Renal cortex interstitium (tissue), 11 donors: ENCODE results near the gene MFSD6. TPM values are rescaled to one million over a fixed set of nuclear protein-coding genes. Genes with fewer than 3 reads are reported as not detected.
"Not testable (repeated sequence)": the region's sequence is repeated elsewhere in the genome, so short reads cannot be mapped to it uniquely, and the experiment has no call there.

Source experiments
- DNase-seq, 11 donors: peaks; one replicate each; pipeline ENCODE4 v3.0.0-alpha.2; 2013; ENCODE audit warnings: low read depth in 9 of 11, low spot score in 4 of 11; ENCODE audit errors: extremely low read depth in 1 of 11
- polyA plus RNA-seq, 3 donors: library from polyadenylated mRNA; unstranded; fragments of 120-200 nt; gene quantifications; one replicate each; pipeline ENCODE4 v1.2.1, GENCODE V29; 2013; ENCODE audit not compliant: insufficient read length in 3 of 3

Gene MFSD6
- polyA plus RNA-seq, 3 donors = 12.5 to 14.8 (median 13.5) TPM

GRCh38 chr2:190452433-190452832, 44.3 kb downstream of the MFSD6 start:
- no peak for DNase-seq

DNA sequence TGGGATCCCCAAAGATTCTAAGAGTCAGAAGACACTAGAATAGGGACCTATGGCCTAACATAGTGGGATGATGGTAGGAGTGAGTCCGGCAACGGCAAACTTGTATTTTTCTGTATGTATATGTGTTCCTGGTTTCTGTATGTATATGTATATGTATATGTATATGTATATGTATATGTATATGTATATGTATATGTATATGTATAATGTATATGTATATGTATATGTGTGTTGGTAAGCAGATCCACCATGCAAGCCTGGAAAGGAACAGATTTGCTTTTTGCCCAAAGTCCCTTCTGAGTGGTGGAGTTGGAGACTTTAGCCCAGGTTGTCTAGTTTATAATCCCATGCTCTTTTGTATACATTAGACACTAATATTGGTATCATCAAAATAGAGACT, 46.6 kb downstream of the MFSD6 start:
- DNase-seq = no peak

- DNase-seq = no peak
Observed at GRCh38 chr2:190455358-190456095, 47.4 kb downstream of the MFSD6 start.

DNA sequence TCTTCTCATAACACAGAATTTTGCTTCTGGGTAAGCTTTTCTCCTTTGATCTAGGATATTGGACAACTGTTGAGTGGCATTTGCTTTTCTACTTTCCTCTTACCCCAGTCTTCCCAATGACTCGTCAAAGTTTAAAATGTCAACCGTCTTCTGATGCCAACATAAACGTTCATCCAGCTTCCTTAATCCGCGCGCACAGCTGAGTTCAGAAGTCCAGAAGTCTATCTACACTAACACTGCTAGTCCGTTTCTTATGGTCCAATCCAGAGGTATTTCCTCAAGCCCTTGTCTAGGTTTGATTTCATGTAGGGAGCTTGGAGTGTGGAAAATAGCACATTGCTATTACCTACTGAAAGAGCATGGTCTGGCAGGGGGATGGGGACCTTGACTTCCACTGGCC, 48.7 kb downstream of the MFSD6 start:
- no peak for DNase-seq

- no peak for DNase-seq
Observed at GRCh38 chr2:190457256-190457655, 49.1 kb downstream of the MFSD6 start.

DNA sequence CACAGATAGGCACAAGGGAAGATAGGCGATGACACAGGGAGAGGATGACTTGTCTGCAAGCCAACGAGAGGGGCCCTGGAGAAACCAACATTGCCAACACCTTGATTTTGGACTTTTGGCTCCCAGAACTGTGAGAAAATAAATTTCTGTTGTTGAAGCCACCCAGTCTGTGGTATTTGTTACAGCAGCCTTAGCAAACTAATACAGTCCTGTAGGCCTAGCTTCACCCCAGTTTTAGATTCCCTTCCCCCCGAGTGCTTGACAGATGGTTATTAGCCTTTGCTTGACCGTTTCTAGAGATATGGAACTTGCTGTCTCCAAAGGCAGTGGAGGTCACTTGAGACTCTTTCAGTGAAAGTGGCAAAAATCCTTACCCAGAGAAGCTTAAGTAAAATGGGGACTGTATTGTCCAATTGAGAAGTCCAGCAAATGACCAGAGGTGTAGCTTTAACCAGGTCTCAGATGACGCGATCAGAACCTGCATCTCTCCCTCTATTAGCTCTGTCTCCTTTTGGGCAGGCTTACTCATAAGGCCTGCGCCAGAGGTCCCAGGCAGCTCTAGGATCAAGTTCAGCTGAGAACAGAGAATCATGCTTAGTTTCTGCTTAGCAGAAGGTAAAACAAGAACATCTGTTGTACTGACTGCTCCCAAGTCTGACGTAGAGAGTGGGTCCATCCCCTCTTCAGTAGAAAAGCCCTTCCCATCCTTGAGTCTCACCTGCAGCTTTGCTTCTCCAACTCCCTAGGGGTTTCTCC, 50.4 kb downstream of the MFSD6 start:
- no peak for DNase-seq

DNA sequence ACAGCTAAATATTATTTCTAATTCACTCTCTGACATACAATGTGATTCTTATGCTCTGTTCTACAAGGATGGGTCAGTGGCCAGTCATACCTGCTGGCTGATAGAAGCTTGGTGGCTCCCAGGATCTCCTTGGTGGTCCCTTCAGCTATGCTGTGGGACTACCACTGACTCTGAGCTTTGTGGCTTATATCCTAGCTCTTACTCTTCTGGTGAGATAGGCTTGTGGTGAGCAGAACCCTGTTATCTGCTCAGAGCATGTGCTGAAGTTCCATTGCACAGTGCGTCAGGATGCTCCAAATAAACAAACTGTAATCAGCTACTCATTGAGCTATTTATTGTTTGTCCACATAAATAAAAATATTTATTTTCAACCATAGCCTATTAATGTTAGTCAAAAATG, 51.7 kb downstream of the MFSD6 start:
- no peak for DNase-seq

GRCh38 chr2:190460487-190460886, 52.3 kb downstream of the MFSD6 start:
- DNase-seq = no peak

- no peak for DNase-seq
Observed at GRCh38 chr2:190462181-190462580, 54.0 kb downstream of the MFSD6 start.

DNA sequence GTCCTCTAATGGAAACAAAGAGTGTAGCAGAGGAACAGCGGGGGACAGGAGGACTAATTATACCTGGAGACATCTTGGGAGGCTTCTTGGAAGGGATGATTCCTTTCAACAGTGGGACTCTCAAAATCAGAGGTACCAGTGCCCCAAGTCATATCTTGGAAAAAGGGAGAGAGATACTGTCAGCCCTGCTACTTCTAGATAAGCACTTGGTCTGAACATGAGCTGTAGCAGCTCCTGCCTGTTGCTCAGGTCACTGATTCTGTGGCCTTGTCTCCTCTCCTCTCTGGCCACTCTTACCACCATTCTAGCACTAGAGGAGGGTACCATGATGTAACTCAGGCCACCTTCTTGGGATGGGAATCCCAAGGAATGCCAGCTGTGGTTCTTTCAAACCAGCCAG, 54.5 kb downstream of the MFSD6 start:
- no peak for DNase-seq

- no peak for DNase-seq
Observed at GRCh38 chr2:190465060-190465459, 56.9 kb downstream of the MFSD6 start.

DNA sequence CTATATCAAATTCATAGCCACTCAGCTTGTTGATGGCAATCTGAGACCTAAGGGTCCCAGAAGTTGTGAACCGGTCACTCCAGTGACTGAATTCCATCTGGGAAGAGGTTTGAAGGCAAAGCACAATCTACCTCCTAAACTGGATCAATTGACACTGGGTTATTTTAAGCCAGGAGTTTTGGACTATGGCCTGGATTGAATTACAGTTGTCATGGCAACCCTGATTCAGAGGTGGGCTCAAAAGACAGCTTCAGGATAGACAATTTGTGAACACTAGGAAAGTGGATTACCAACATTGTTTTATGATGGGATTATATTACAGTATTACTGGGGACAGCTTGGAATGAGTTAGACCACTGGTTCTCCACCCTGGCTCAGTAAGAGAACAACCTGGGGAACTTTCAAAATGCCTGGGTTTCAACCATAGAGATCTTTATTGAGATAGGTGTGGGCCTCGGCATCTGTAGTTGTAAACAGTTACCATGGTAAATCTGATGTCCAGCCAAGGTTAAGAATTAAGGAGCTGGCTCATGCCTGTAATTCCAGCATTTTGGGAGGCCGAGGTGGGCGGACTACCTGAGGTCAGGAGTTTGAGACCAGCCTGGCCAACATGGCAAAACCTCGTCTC, 58.8 kb downstream of the MFSD6 start:
- no peak for DNase-seq

DNA sequence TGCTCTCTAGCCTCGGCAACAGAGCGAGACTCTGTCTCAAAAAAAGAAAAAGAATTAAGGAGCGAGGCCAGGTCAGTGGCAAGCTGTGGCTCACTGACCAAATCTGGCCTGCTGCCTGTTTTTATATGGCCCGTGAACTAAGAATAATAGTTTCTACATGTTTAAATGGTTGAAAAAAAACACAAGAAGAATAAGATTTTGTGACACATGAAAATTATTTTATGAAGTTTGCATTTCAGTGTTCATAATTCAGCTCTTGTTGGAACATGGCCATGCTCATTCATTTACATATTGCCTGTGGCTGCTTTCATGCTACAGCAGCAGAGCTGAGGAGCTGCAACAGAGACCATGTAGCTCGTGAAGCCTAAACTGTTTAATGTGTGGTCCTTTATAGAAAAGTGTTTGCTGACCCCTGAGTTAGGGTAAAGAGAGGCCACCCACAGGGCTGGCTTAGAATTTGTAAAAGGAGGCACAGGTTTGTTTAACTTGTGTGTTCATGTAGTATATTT, 59.5 kb downstream of the MFSD6 start:
- peak in 5 of 11 donors; percentile 44 to 65 (median 59) for DNase-seq

- DNase-seq = not testable (repeated sequence)
Observed at GRCh38 chr2:190468354-190468753, 60.2 kb downstream of the MFSD6 start.

DNA sequence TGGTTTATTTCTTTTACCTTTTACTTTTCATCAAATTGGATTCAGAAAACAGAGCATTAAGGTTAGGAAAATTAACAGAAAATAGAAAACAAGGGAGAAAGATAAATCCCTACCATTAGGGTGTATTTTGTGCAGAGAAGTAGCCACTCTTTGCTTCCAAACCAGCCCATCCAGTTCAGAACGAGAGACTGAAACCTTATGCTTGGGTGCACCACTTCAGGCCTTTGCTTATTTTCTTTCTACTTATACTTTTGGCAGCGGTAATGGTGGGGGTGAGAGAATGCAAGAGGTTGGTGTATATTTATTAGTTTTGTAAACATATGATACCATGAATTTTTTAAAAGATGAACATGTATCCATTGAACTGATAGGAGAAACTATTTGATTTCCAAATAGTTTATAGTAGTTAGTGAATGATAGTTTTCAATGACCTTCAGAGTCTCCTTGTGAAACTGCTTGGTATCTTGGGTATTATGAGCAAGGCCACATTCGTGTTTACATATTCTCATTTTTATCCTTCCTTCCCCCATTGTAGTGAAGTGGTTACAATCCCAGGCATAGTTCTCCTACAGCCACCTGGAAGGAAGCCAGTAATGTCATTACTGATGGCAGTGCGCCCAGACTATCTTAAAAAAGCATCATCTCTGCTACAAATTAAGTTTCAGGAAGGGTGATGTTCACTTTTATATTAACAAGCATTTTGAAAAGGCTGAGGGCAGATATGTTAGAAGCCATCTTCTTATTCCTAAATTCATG, 60.8 kb downstream of the MFSD6 start:
- peak; percentile 43 to 82 (median 69) for DNase-seq

GRCh38 chr2:190469771-190470170, 61.6 kb downstream of the MFSD6 start:
- DNase-seq = peak in 3 of 11 donors; percentile 30 to 48 (median 39)

DNA sequence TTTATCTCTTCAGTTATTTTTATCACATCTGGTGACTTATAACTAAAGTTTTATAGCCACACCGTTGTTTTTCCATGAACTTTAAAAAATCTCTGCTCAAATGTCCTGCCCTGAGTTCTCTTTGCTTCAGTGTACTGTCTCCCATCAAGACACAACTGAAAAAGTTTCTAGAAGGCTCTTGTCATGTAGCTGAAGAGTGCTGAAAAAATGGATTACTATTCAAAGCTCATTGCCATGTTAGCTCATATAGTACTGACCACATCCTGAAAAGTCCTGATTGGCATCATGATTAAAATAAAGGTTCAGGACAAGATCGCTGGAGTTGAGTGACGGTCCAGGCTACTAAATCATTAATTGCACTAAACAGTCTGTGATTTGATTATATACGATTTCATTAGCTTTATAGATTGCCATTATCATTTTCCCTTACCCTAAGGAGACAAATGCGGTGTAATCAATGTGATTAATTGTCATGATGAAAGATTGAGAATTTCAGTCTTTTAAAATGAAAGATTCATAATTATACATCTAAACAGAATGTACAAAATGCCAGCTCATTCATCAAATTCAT, 62.2 kb downstream of the MFSD6 start:
- DNase-seq = no peak

- peak in 1 of 11 donors; percentile 41 for DNase-seq
Observed at GRCh38 chr2:190477661-190478454, 69.7 kb downstream of the MFSD6 start.
